IPS DF 19.7 (cell line): Measurements from ENCODE around the gene KDM7A.

Source experiments
- DNase-seq: peaks from one replicate; pipeline ENCODE4 v3.0.0-alpha.2; 2013; ENCODE audit warnings: low read depth, low spot score

Gene KDM7A

DNA sequence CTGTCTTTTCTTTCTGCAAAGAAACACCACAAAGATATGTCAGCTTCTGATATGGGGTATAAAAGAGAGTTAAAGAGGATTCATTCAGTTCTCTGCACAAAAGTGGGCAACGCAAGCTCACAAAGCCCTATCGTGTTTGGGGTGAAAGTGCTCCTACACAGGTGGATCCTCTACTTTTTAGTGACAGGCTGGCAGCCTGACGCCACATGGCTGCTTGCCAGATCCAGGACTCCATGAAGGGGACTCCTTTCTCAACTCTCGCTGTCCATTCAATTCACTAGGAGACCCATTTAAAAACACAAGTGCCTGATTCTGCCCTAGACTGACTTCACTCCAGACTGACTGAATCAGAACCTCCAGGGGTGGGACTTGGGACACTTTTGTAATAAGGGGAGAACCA is 122.0 kb downstream of the KDM7A start:
- DNase-seq: no peak

DNA sequence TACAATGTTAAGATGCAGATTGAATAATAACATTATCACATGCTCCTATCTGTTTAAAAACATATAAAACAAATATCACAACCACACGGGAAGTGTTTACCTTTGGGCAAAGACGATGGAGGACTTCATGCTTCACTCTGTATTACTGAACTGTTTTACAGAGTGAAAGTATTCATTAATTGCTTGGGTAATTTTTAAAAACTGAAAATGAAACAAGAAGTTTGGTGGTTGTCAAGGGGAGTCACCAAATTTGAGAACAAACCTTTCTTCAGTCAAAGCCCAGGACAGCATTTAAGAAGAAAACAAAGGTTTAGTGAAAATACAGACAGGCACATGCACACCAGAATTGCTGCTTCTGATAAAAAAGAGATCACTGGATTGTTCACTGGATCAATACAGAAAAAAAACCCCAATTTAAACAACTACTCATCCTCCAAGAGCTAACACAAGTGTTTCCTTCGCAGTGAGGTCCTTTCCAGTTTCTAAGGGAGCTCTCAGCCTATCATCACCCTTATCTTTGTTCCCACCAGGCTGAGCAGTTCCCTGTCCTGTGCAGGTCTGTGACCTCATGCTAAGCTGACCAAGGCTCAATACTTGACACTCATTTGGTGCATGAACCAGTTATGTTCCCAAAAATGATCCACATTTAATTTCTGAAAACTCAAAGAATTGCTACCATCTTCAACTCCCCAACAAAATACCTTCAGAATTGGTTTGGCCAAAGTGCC is 122.8 kb downstream of the KDM7A start:
- DNase-seq: no peak

DNA sequence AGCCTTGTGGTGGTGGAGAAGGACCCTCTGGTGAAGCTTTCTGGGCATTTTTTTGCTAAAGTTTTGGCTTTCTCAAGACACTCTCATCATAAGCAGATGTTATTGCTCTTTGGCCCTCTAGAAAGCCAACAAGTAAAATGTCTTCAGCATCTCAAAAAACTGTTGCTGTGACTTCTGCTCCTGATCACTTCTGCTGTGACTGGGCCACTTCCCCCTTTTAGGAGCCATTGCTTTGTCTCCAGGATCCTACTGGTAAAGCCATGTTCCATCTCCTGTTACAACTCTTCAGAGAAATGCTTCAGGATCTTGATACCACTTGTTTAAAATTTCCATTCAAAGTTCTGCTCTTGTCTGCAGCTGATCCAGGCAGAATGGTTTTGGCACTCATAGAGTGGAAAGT is 125.0 kb downstream of the KDM7A start:
- DNase-seq: no peak

DNA sequence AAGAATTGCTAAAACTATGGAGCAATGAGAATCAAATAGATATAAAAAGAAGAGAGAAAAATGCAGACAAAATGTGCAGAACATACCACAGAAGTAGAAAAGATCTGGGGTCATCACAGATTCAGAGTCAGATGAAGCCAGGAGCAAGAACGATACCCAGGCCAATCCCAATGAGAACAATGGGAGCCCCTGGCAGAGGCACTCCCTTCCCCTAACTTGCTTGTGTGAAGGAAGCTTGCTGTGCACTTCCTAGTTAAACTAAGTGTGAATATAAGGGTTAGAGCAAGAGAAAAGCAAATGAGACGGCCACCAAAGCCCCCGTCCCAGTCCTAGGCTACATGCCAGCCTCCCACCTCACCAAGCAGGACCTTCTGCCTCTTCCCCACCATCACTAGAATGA is 126.7 kb downstream of the KDM7A start:
- DNase-seq: no peak

DNA sequence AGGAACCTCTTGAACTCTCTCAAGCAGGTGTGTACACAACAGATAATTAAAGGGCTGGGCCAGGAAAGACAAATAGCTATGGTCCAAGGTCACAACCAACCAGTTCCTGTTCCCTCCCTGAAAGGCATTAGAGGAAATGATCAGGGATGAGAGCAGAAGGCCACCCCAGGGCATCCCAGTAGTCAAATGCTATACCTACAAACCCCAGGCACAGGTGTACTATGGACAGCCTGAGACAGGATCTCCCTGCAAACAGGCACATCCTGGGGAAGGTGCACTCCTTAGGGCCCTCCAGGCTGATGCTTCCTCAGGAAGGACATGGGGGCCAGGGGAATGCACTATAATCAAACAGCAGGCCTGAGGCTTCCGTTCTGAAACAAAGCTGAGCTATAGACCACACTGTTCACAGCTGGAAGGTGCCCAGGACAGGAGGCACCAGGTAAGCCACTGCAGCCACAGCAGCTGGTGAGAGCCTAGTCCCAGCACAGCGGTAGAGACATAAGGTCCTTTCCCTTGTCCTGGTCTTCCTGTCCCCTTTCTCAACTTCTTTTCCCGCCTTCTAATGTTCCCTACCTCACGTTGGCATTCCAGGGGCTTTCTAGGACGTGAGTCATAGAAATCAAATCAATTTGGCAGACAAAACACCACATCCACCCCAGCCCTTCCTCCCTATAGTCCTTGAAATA is 127.3 kb downstream of the KDM7A start:
- no peak for DNase-seq

DNA sequence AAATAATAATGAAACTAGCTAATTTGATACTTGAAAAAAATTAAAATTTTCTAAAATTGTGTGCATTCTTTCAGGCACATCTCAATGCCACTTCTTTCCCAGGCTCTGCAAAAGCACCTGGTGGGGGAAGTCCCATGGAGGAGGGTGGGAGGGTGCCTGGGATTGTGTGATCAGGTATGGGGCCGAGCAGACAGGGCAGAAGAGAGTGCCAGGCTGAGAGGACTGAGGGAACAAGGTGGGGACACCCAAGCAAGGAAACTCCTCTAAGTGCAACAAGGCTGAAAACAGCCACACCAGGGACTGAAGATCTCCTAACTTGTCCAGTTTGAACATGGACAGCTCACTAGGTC is 127.8 kb downstream of the KDM7A start:
- no peak for DNase-seq

DNA sequence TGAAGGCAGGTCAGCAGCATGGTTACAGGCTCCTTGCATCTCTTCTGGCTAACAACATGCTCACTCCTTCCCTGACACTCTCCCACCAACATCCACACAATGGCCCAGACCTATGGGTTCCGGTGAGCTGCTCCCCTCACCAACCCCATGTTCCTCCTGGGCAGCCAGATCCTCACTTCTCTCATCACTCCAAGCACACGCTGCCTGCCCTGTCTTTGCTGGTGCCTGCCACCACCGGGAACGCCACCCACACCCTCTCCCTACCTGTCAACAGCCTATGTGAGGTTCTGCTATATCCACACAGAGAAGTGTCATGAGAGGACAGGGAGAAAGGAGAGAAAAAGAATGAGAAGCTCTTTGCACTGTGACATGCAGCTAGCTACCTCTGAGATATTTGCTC is 128.6 kb downstream of the KDM7A start:
- no peak for DNase-seq

DNA sequence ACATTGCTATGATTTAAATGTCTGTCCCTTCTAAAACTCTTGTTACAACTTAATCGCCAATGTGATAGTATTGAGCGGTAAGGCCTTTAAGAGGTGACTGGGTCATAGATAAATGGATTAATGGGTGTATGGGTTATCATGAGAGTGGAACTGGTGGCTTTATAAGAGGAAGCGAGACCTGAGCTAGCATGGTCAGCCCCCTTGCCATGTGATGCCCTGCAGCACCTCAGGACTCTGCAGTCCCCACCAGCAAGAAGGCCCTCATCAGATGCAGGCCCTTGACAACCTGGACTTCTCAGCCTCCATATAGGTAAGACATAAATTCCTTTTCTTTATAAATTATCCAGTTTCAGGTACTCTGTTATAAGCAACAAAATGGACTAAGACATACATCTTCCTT is 129.6 kb downstream of the KDM7A start:
- no peak for DNase-seq

DNA sequence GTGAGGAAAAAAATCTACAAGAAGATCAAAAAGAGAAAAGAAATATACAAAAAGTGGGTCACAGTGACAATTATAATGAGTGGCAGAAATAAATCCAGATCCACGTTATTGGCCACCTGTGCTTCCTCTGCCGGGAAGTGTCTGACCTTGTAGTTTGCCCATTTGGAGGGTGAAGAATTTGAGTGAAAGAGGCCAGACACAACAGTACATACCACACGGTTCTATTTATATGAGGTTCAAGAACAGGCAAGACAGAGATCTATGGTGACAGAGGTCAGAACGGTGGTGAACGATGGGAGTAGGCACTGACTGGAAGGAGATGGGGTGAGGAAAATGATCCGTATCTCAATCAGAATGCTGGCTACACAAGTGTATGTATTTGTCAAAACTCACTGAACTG is 131.1 kb downstream of the KDM7A start:
- DNase-seq: no peak

DNA sequence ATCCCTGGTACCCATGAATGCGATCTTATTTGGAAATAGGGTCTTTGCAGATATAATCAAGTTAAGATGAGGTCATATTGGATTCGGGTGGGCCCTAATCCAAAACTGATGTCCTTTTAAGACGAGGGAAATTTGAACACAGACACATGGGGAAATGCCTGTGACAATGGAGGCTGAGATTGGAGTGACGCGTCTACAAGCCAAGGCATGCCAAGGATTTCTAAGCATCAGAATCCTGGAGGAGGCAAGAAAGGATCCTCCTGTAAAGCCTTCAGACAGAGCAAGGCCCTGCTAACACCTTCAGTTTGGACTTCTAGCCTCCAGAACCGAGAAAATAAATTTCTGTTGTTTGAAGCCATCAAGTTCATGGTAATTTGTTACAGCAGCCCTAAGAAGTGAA is 132.5 kb downstream of the KDM7A start:
- DNase-seq: no peak

DNA sequence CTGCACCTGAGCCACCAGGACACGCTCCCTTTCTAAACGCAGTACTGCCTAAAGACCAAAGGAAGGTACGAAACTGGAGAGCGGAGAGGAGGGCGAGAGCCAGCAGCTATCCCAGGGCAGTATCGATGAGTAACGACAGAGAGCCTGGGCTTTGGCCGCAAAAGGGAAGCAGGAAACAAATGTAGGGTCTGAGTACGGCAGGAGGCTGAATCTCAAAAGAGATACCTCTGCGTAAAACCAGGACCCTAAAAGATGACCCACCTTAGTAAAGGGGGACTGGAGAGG is 134.5 kb downstream of the KDM7A start:
- DNase-seq: no peak

DNA sequence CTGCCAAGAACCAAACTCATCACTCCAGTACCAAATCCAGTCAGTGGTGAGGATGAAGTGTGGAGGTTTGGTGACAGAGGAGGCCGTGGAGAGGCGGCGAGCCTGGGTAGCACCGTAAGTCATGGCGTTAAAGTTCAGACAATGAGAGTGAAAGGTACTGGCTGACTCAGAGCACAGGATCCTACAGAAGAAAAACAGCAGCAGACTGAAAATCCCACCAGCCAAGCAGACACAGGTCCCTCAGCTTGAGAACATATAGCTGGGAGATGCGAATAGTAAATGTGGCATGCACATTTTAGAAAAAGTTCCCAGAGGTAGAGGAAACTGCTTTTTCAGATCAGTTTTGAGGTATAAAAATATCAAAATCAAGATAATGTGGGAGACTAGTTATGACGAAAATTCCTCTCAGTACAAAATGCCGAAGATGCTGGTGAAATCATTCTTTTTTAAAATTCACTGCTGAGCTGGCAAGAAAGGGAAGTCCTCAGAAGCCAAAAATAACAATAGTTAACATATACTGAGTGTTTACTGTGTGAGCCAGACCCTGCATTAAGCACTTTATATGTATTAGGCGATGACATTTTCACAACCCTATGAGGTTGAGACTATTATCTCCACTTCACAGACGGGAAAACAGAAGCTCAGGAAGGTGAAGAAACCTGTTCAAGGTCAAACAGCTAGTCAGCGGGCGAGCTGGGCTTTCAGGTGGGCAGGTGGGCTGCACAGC is 135.0 kb downstream of the KDM7A start:
- DNase-seq: no peak

DNA sequence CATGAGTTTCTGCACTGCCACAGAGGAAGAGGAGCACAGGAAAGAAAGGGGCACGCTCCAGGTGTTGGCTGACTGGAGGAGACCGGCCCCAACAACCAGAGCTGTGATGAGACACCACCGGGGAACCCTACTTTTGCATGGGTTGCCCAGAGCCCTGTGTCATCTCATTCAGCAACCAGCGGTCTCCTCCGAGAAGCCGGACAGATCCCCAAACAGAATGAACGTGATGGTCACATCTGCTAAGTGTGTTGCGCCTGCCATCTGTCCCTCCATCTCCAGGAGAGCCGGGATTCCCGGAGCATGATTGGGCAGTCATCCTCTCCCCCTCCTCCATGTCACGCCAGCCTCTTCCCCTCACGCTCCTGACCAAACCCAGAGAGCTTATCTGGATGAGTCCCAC is 136.9 kb downstream of the KDM7A start:
- DNase-seq: no peak

DNA sequence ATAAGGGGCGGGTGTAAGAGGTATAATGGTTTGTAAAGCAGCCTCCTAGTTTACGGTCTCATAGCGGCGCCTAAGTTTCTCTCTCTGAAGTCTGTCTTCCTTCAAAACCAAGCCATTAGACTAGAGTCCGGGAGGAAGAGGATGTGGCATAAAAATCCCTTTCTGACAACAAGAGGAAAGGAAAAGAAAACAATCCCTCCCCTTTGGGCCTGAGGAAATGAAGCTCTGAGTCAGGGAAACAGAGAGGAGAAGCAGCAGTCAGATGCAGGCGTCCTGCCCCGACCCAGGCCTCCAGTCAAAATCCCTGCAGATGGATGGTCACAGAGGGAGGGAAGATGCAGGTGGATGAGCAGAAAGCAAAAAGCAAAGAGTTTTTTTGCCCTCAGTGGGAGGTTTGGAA is 137.7 kb downstream of the KDM7A start:
- no peak for DNase-seq

DNA sequence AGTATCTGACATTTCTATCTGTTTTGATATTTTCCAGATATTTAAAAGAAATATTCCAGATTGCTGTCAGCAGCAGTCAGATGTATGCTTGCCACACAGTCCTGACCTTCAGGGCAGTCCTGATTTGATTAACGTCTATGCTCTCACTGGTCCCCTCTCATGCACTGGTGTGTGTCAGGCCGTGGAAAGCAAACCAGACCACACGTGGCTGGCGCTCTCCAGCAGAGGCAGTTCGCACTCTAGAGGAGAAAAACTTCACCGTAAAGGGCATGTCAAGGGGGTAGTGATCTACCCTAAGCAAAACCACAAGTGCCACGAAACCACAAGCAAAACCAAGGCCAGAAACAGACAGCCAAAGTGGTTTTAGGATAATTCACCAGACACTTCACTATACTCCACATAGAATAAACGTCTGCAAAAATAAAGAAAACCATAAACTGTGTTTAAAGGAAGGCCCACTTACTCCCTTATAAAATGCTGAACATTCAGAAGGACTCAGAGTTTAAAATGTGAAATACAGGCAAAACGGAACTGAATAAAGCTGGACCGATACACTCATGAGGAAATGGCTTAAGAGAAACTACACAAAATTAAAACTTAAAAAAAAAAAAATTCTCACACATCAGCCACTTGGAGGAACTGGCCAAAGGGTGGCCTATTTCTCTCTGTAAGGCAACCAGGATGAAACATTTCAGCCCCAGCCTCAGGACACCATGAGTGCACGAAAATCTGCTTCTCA is 140.4 kb downstream of the KDM7A start:
- no peak for DNase-seq

DNA sequence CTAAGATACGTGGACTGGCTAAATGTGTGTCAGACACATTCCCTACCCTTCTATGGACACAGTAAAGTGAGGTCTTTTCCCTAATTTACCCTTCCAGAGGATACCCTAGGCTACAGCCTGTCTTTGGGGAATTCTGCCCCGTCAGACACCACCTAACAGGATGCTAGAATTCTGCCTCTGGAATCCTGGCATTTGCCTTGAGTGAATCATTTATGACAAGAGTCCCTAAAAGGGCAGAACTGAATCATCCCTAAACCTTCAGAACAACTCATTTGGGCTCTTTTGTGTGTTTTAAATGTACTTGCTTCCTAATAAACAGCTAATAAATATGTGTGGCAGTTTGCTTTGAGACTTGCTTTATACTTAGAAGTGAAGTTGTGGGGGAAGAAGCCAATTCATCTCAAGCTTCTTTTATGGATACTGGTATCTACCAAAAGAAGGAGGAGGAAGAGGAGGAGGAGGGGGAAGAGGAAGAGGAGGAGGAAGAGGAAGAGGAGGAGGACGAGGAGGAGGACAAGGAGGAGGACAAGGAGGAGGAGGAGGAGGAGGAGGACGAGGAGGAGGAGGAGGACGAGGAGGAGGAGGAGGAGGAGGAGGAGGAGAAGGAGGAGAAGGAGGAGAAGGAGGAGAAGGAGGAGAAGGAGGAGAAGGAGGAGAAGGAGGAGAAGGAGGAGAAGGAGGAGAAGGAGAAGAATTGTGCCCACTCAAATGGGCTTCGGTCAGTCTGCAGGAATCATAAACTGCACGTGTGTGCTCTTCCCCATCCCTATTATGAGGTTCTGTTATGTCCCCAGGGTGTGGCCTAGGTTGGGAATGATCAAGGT is 141.2 kb downstream of the KDM7A start:
- no peak for DNase-seq
